ENCODE results near the gene CMA1. TPM values are rescaled to one million over a fixed set of nuclear protein-coding genes. Genes with fewer than 3 reads are reported as not detected.
"Not testable (repeated sequence)": the region's sequence is repeated elsewhere in the genome, so short reads cannot be mapped to it uniquely, and the experiment has no call there.

Gene CMA1
- total RNA-seq, 1 experiment from 2014 or later: not detected

DNA sequence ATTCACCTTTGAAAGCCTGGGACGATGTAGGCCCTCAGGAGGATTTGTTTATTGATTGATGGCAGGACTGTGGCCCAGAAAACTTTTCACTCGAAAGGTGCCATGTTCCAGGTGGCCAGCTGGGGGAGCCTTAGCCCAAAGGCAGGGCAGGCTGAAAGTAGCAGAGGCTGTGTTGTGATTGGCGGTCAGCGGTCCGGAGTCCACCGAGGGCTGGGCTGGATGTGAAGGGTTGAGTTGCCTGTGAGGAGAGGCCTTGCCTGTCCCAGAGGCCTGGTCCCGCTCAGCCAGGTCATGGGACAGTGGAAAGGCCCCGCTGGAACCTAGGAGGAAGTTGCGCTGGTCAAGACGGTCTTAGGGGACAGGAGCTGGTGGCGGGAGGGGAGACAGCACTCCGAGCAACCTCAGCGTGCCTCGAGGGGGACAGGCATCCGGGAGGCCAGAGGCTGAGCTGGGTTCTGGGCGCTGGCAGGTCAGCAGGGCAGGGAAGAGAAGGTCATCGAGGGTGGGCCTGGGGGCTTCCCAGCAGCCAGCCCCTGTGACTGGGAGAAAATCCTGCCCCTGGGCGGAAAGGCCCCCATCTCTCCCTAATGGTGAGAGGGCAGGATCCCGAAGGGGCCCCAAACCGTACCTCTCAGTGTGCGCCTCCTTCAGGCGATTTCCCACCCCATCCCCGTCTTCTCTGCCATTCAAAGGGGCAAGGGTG is 26.3 kb downstream of the CMA1 start:
- DNase-seq (ENCODE audit: low read depth, low spot score) (peak; percentile 8), ATAC-seq (peak; percentile 87)
- no peak overlapping the region for H3K27ac ChIP-seq (ENCODE audit: low read length)
- intact Hi-C loops (cut with micrococcal nuclease; ENCODE audit: unreplicated experiment) (no loop called here), in situ Hi-C loops (cut with HindIII; ENCODE audit: low pct_unique_long_range_greater_than_20kb, low sequenced_read_pairs) (no loop called here)
- TF ChIP-seq, protein P1, sequence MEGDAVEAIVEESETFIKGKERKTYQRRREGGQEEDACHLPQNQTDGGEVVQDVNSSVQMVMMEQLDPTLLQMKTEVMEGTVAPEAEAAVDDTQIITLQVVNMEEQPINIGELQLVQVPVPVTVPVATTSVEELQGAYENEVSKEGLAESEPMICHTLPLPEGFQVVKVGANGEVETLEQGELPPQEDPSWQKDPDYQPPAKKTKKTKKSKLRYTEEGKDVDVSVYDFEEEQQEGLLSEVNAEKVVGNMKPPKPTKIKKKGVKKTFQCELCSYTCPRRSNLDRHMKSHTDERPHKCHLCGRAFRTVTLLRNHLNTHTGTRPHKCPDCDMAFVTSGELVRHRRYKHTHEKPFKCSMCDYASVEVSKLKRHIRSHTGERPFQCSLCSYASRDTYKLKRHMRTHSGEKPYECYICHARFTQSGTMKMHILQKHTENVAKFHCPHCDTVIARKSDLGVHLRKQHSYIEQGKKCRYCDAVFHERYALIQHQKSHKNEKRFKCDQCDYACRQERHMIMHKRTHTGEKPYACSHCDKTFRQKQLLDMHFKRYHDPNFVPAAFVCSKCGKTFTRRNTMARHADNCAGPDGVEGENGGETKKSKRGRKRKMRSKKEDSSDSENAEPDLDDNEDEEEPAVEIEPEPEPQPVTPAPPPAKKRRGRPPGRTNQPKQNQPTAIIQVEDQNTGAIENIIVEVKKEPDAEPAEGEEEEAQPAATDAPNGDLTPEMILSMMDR (IDR thresholded peaks at IDR 0.05): peak; percentile 82
- no peak for TF ChIP-seq TCF7L2 (IDR thresholded peaks at IDR 0.05; ENCODE audit: low read depth, low read length)
- TF ChIP-seq, protein P2, sequence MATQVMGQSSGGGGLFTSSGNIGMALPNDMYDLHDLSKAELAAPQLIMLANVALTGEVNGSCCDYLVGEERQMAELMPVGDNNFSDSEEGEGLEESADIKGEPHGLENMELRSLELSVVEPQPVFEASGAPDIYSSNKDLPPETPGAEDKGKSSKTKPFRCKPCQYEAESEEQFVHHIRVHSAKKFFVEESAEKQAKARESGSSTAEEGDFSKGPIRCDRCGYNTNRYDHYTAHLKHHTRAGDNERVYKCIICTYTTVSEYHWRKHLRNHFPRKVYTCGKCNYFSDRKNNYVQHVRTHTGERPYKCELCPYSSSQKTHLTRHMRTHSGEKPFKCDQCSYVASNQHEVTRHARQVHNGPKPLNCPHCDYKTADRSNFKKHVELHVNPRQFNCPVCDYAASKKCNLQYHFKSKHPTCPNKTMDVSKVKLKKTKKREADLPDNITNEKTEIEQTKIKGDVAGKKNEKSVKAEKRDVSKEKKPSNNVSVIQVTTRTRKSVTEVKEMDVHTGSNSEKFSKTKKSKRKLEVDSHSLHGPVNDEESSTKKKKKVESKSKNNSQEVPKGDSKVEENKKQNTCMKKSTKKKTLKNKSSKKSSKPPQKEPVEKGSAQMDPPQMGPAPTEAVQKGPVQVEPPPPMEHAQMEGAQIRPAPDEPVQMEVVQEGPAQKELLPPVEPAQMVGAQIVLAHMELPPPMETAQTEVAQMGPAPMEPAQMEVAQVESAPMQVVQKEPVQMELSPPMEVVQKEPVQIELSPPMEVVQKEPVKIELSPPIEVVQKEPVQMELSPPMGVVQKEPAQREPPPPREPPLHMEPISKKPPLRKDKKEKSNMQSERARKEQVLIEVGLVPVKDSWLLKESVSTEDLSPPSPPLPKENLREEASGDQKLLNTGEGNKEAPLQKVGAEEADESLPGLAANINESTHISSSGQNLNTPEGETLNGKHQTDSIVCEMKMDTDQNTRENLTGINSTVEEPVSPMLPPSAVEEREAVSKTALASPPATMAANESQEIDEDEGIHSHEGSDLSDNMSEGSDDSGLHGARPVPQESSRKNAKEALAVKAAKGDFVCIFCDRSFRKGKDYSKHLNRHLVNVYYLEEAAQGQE (IDR thresholded peaks at IDR 0.05; ENCODE audit: insufficient read depth in 1 of 2, low read depth in 2 of 2, low read length in 1 of 2): no peak
- no peak for TF ChIP-seq SIN3A (IDR thresholded peaks at IDR 0.05; ENCODE audit: borderline replicate concordance, insufficient read depth, low read depth, low read length)
- BruUV-seq (replicated peaks): no TSS peak
- no peaks in the 10 kb centered on the region for H3K36me3 ChIP-seq (ENCODE audit: control insufficient read depth, insufficient read depth, low read length)
- H3K9me3 ChIP-seq (ENCODE audit: control insufficient read depth, insufficient read depth, low read depth, low read length): no peaks in the 10 kb centered on the region
- H3K4me3 ChIP-seq (ENCODE audit: low read depth in 2 of 2, low read length in 2 of 2): no peak overlapping the region
- ChIA-PET CTCF (interaction anchor here (0.6 kb wide), 1 partner anchor 229 kb away, joined by 11 read pairs; no protein-coding TSS in a partner anchor), POLR2A (no interaction called here)
- H3K4me1 ChIP-seq (ENCODE audit: control insufficient read depth, insufficient read depth, low read length): no peaks in the 10 kb centered on the region
- H3K27me3 ChIP-seq (ENCODE audit: control insufficient read depth, insufficient read depth, low read length): no peaks in the 10 kb centered on the region

DNA sequence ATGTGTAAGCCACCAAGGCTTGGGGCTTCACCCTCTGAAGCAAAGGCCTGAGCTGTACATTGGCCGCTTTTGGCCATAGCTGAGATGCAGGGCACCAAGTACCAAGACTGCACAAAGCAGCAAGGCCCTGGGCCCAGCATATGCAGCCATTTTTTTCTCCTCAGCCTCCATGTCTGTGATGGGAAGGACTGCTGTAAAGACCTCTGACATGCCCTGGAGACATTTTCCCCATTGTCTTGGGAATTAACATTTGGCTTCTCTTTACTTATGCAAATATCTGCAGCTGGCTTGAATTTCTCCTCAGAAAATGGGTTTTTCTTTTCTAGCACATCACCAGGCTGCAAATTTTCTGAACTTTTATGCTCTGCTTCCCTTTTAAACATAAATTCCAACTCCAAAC is 28.1 kb downstream of the CMA1 start:
- in situ Hi-C loops (cut with HindIII; ENCODE audit: low pct_unique_long_range_greater_than_20kb, low sequenced_read_pairs); POLR2A ChIA-PET; DNase-seq (ENCODE audit: low read depth, low spot score); H3K36me3 ChIP-seq (ENCODE audit: control insufficient read depth, insufficient read depth, low read length); H3K4me3 ChIP-seq (ENCODE audit: low read depth in 2 of 2, low read length in 2 of 2); BruUV-seq (replicated peaks); ATAC-seq; CTCF ChIA-PET; H3K9me3 ChIP-seq (ENCODE audit: control insufficient read depth, insufficient read depth, low read depth, low read length); H3K27ac ChIP-seq (ENCODE audit: low read length); H3K27me3 ChIP-seq (ENCODE audit: control insufficient read depth, insufficient read depth, low read length); H3K4me1 ChIP-seq (ENCODE audit: control insufficient read depth, insufficient read depth, low read length); intact Hi-C loops (cut with micrococcal nuclease; ENCODE audit: unreplicated experiment): not testable (repeated sequence)

DNA sequence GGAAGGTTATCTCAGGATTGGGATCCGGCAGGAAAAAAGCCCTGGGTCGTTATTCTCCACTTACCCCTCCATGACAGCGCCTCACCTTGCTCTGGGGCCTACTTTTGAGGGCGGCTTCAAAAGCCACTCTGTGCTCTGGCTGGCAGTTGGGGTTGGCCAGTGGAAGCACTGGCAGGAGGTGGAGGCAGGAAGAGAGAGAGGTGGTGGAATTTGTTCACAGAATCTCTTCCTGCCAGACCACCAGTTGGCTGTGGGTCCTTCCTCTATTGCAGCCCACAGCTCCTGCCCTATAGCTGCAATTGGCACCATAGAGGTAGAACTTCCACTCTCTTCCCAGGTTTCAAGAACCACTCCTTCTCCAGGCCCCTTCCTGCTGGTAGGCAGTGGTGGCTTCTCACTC is 32.8 kb downstream of the CMA1 start:
- no peak overlapping the region for H3K4me3 ChIP-seq (ENCODE audit: low read depth in 2 of 2, low read length in 2 of 2)
- no peak for ATAC-seq
- no peak for DNase-seq (ENCODE audit: low read depth, low spot score)
- no peaks in the 10 kb centered on the region for H3K27me3 ChIP-seq (ENCODE audit: control insufficient read depth, insufficient read depth, low read length)
- no peak overlapping the region for H3K27ac ChIP-seq (ENCODE audit: low read length)
- intact Hi-C loops (cut with micrococcal nuclease; ENCODE audit: unreplicated experiment) (no loop called here), in situ Hi-C loops (cut with HindIII; ENCODE audit: low pct_unique_long_range_greater_than_20kb, low sequenced_read_pairs) (no loop called here)
- TF ChIP-seq SIN3A (IDR thresholded peaks at IDR 0.05; ENCODE audit: borderline replicate concordance, insufficient read depth, low read depth, low read length) (no peak), TCF7L2 (IDR thresholded peaks at IDR 0.05; ENCODE audit: low read depth, low read length) (no peak), POLR2AphosphoS5 (IDR thresholded peaks at IDR 0.05; ENCODE audit: low read depth, low read length) (no peak)
- TF ChIP-seq, protein P2 (IDR thresholded peaks at IDR 0.05; ENCODE audit: insufficient read depth in 1 of 2, low read depth in 2 of 2, low read length in 1 of 2): no peak
- TF ChIP-seq, protein P1 (IDR thresholded peaks at IDR 0.05): no peak
- no peaks in the 10 kb centered on the region for H3K4me1 ChIP-seq (ENCODE audit: control insufficient read depth, insufficient read depth, low read length)
- no peaks in the 10 kb centered on the region for H3K9me3 ChIP-seq (ENCODE audit: control insufficient read depth, insufficient read depth, low read depth, low read length)
- no peaks in the 10 kb centered on the region for H3K36me3 ChIP-seq (ENCODE audit: control insufficient read depth, insufficient read depth, low read length)
- CTCF ChIA-PET: interaction anchor here (0.6 kb wide), 1 partner anchor 109 kb away, joined by 8 read pairs; no protein-coding TSS in a partner anchor
- POLR2A ChIA-PET: no interaction called here
- BruUV-seq (replicated peaks): no TSS peak
